SK-N-MC (cell line): Measurements from ENCODE around the gene HOXC12.

Experiments used
- DNase-seq: peaks from one replicate; pipeline ENCODE4 v3.0.0-alpha.2; 2011; ENCODE audit warnings: low read depth, low spot score
- H3K27ac ChIP-seq: fragments of 200-600 bp; sonication (generic); 2 replicates; pipeline ENCODE4 v1.5.1; 2016; ENCODE audit warnings: mixed run types
- H3K36me3 ChIP-seq: fragments of 200-600 bp; sonication (generic); 2 replicates; pipeline ENCODE4 v1.6.1; 2017; ENCODE audit warnings: antibody characterized with exemption, low read length, mixed read lengths; ENCODE audit not compliant: insufficient read depth
- H3K4me3 ChIP-seq: fragments of 200-600 bp; sonication (generic); 2 replicates; pipeline ENCODE4 v1.5.1; 2016
- H3K9ac ChIP-seq: fragments of 200-600 bp; sonication (generic); 2 replicates; pipeline ENCODE4 v1.8.0; 2017; ENCODE audit warnings: mixed run types, mixed read lengths; ENCODE audit not compliant: insufficient read length
- H3K9me3 ChIP-seq: fragments of 200-600 bp; sonication (generic); 2 replicates; pipeline ENCODE4 v1.6.1; 2017; ENCODE audit warnings: low read depth, mild to moderate bottlenecking, antibody characterized with exemption, low read length, moderate library complexity, mixed read lengths
- EZH2 ChIP-seq: fragments of 200-600 bp; sonication (generic); IDR thresholded peaks from one replicate; pipeline ENCODE4 v1.6.1; 2017; ENCODE audit warnings: antibody characterized with exemption
- FOXP2 ChIP-seq: optimal IDR thresholded peaks from 2 replicates; pipeline ENCODE3; 2011; ENCODE audit warnings: mild to moderate bottlenecking, moderate library complexity; ENCODE audit not compliant: insufficient read depth; ENCODE audit errors: extremely low read length, control extremely low read depth
- POLR2AphosphoS5 ChIP-seq: IDR thresholded peaks from 2 replicates; pipeline ENCODE4 v1.6.1; 2012; ENCODE audit warnings: mild to moderate bottlenecking, low read depth, low read length, borderline replicate concordance

Gene HOXC12

DNA sequence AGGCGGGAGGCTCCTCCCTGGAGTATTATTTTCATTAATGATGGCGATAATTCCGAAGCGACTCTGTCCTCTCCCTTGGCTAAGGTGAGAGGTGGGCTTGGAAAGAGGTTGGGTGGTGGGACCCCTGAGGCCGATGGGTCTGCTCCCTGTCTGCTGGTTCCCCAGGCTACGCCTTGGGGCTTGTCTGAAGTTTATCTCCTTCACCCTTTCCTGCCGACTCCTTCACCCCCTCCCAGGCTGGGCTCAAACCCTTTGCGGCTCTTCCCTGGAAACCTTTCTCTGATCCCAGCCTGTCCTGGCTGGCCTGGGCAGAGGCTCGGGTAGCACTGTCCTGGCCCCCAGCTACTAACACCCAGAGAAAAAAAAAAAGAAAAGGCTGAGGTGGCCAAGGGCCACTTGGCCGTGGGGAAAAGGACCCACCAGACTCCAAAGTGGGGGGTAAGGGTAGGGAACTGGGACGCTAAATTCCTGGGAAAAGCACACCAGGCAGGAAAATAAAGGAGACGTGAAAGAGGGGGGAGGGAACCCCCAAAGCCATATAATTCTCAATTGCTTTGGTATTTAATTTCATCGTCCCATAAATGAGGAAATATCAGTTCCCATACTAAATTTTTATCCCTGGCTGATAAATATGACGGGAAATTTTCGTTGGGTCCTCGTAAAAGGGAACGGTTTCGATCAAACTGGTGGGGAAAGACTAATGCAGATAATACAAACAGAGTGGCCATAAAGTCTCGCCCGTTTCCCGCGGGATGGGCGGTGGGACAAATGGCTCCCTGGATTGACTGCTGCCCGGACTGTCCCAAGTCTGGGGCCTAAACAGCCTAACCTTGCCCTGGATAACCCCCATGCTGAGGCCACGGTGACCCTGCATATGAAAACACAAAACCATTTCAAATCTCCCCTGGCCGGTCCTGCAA lies 28.2 kb downstream of the HOXC12 start:
- TF ChIP-seq POLR2AphosphoS5 (no peak), EZH2 (no peak), FOXP2 (no peak)
- no peak overlapping the region; the same call in 1 of the 2 replicates for H3K4me3 ChIP-seq
- no peak for DNase-seq

DNA sequence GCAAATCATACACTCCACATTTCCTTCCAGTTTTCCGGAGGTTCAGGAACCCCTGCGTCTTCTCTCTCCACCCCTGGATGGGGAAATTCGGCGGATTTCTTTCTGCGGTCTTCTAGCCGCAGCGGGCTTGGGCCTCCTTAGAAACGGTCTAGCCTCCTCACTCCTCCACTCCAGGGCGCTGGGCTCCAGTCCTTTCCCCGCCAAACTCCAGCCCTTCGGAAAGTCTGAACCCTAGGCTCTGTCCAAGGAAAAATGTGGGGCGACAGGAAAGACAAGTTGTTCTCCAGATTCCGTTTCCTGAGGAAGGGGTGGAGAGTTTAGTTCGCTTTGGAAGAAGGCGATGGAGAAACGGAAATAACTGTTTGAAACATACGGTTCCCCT lies 28.9 kb downstream of the HOXC12 start:
- Histone ChIP-seq H3K4me3 (peak overlapping the region; percentile 72), H3K27ac (peak overlapping the region; percentile 72), H3K9me3 (no peaks in the 10 kb centered on the region), H3K9ac (peak overlapping the region; percentile 71), H3K36me3 (no peaks in the 10 kb centered on the region)
- no peak for DNase-seq
- TF ChIP-seq EZH2 (no peak), FOXP2 (no peak), POLR2AphosphoS5 (no peak)

More for the DNA sequence above, 28.2 kb downstream of the HOXC12 start:
- Histone ChIP-seq H3K36me3 (no peaks in the 10 kb centered on the region), H3K9me3 (no peaks in the 10 kb centered on the region), H3K9ac (peak overlapping the region; percentile 71), H3K27ac (peak overlapping the region; percentile 83; the same call in 1 of the 2 replicates)

DNA sequence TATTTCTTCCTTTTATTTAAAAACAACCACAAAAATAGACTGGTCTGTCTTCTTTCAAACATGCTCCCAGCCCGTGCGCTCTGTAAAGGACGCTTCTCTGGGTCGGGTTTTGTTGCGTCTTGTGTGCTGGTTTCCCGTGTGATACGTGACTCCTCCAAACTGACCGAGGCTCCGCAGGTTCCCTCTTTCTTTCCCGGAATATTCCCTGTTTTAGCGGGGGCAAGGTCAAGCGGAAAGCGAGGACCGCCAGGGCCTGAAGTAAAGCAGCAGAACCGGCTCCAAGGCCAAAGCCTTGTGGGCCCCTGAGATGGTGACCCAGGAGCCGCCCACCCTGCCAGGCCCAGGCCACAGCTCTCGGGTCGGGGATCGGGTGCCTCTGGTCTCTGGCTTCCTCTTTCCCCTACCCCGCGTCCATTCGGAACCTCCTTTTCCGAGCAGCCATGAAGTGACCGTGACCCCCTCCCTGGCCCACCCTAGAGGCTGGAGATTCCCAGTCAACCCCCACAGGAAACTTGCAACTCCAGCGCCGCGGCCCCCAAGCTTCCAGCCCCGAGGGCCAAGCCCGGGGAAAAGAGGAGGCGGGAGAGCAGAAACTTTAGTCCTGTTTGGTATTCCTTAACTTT lies 29.4 kb downstream of the HOXC12 start:
- Histone ChIP-seq H3K27ac (peak overlapping the region; percentile 72), H3K9me3 (no peaks in the 10 kb centered on the region), H3K4me3 (peak overlapping the region; percentile 72), H3K36me3 (no peaks in the 10 kb centered on the region), H3K9ac (peak overlapping the region; percentile 71)
- TF ChIP-seq EZH2, result no peak
- TF ChIP-seq POLR2AphosphoS5, result no peak
- TF ChIP-seq FOXP2, result no peak
- DNase-seq, result no peak

DNA sequence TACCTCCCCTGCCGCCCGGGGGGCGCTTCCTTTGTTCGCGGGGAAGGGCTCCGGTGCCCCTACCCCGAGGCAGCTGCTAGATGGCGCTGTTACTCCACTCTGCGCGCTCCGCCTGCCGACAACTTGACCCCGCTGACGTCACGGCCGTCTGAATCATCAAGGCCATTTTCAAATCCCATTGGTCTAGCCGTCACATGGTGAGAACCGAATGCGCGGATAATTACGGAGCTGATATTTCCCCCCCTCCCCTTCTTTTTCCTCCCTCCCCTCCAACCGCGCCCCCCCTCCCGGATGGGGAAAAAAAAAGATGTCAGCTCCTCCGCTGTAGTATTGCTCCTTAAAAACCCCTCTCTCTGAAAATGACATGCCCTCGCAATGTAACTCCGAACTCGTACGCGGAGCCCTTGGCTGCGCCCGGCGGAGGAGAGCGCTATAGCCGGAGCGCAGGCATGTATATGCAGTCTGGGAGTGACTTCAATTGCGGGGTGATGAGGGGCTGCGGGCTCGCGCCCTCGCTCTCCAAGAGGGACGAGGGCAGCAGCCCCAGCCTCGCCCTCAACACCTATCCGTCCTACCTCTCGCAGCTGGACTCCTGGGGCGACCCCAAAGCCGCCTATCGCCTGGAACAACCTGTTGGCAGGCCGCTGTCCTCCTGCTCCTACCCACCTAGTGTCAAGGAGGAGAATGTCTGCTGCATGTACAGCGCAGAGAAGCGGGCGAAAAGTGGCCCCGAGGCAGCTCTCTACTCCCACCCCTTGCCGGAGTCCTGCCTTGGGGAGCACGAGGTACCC lies 30.4 kb downstream of the HOXC12 start, which contains the start of gene HOXC10:
Gene HOXC10 (plus strand): TSS at position 246 of the 791 bp plus-strand sequence. CDS start 114 bp downstream, at position 360.
- Histone ChIP-seq H3K36me3 (no peaks in the 10 kb centered on the region), H3K9ac (peak within 1 kb of the TSS; percentile 79), H3K4me3 (peak within 1 kb of the TSS; percentile 82), H3K27ac (peak within 1 kb of the TSS; percentile 72), H3K9me3 (no peaks in the 10 kb centered on the region)
- no peak for TF ChIP-seq EZH2
- TF ChIP-seq POLR2AphosphoS5, result no peak
- peak; percentile 83 for TF ChIP-seq FOXP2
- DNase-seq, result peak; percentile 86

DNA sequence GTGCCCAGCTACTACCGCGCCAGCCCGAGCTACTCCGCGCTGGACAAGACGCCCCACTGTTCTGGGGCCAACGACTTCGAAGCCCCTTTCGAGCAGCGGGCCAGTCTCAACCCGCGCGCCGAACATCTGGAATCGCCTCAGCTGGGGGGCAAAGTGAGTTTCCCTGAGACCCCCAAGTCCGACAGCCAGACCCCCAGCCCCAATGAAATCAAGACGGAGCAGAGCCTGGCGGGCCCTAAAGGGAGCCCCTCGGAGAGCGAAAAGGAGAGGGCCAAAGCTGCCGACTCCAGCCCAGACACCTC lies 30.9 kb downstream of the HOXC12 start:
- H3K27ac ChIP-seq, result no peak overlapping the region
- H3K9ac ChIP-seq, result peak overlapping the region; percentile 79
- no peak for DNase-seq
- H3K4me3 ChIP-seq, result peak overlapping the region; percentile 82
- H3K9me3 ChIP-seq, result no peaks in the 10 kb centered on the region
- TF ChIP-seq POLR2AphosphoS5 (no peak), FOXP2 (no peak), EZH2 (no peak)
- H3K36me3 ChIP-seq, result no peaks in the 10 kb centered on the region

DNA sequence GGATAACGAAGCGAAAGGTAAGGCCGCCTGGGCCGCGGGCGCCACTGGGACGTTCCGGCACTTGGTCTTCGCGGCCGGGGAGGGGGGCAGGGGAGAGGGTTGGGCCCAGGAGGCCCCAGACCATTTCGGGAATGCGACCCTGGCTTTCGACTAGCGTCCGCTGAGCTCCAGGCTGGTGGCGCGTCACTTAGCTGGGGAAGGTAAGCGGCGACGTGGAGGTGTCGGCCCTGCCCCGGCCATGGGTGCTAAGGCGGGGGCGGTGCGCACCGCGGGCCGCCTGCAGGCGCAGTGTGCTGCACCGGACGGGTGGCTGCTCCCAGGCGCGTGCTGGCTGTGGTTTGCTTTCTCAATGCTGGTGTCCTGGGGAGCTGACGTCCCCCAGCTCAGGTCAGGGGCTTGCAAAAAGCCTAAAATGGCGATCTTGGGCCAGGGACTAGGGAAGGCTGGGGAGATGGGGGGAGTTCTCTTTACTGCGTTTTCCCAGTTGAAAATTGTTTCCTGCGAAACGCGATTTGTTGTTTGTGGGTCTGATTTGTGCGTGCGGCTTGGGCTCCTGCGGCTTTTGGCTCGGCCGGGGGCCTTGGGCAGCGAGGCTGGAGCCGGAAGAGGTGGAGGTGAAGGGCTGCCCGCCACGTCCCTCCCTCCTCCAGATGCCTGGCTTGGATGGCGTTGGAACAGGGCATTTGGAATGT lies 31.4 kb downstream of the HOXC12 start:
- Histone ChIP-seq H3K4me3 (peak overlapping the region; percentile 82), H3K9me3 (no peaks in the 10 kb centered on the region), H3K9ac (peak overlapping the region; percentile 79), H3K27ac (no peak overlapping the region), H3K36me3 (no peaks in the 10 kb centered on the region)
- no peak for DNase-seq
- no peak for TF ChIP-seq POLR2AphosphoS5
- no peak for TF ChIP-seq EZH2
- TF ChIP-seq FOXP2, result no peak

DNA sequence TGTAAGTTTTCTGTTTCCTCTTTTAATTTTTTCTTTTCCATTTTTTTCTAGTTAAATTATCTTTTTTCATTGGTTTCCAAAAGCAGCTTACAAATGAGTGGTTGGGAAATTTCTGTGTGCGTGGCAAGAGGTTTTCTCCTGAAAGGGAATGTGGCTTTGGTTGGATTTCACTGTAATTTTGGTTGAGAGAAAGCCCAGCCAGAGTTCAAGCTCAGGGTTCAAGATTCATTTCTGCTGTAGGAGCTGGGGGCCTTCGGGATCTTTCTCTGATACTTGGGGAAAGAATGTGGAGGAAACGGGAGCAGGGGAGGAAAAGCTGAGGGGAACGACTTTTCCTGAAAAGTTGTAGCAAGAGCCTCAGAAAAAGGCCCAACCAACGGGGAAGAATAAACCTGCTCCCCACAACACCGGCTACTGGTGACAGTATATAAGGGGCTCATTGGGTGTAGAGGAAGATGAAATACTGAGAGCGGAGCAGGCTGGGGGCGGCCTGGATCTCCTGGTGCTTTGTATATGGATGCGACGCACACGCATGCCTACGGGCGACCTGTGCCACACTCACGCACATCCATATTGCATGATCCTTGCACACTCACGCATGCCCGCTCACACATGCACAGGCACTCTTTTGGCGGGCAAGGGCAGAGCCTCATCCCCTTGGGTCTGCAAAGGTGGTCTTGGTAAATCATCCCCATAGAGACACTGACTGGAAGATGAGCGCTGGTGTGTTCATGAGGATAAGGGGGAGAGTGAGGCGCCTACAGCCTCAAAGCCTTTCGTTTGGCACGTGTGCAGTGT lies 32.2 kb downstream of the HOXC12 start:
- Histone ChIP-seq H3K36me3 (no peaks in the 10 kb centered on the region), H3K9me3 (no peaks in the 10 kb centered on the region), H3K9ac (peak overlapping the region; percentile 79), H3K27ac (no peak overlapping the region), H3K4me3 (peak overlapping the region; percentile 82)
- DNase-seq, result no peak
- TF ChIP-seq FOXP2 (no peak), POLR2AphosphoS5 (no peak), EZH2 (no peak)
